ENCODE data around the gene FRS2. TPM values are rescaled to one million over a fixed set of nuclear protein-coding genes. Genes with fewer than 3 reads are reported as not detected.

The FRS2 gene
- total RNA-seq, 1 experiment from 2014 or later, result 20.6 TPM

DNA sequence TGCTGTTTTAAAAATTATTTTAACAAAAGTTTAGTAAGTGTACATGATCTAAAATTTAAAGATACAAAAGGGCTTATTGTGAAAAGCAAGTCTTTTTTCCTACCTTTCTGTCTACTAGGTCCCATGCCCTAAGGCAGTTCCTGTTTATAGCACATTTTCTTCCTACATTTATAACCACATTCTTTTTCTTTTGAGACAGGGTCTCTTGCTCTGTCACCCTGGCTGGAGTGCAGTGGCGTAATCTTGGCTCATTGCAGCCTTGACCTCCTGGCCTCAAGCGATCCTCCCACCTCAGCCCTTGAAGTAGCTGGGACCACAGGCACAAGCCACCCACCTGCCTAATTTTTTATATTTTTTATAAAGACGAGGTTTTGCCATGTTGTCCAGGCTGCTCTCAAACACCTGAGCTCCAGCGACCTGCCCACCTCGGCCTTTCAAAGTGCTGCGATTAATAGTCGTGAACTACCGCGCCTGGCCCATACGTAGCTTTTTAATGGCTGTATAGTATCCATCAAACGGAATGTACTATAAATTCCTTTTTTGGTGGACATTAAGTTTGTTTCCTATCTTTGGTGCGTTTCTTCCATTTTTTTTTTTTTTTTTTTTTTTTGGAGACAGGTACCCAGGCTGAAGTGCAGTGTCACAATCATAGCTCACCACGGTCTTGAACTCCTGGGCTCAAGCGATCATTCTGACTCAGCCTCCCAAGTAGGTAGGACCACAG is 20.9 kb downstream of the FRS2 start:
- no peak for DNase-seq (ENCODE audit: low spot score)
- in situ Hi-C loops (cut with HindIII; ENCODE audit: low sequenced_read_pairs), result no loop called here

DNA sequence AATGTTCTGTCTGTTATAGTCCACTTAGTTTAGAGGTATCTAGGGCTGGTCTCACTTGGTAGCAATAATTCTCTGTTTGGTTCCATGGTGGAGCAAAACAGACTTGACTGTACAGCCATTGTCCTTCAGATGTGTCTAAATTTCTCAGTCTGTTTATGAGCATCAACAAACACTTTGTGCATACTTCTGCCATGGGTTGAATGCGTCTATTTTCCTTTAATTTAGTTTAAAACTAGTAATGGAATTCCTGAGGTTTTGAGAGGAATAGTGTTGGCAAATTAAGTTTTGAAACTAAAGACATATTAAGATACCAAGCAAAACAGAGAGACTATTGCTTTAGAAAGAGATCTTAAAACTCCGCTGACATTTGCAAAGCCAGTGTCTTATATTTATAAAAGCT is 22.6 kb downstream of the FRS2 start:
- in situ Hi-C loops (cut with HindIII; ENCODE audit: low sequenced_read_pairs), result no loop called here
- no peak for DNase-seq (ENCODE audit: low spot score)

- in situ Hi-C loops (cut with HindIII; ENCODE audit: low sequenced_read_pairs), result no loop called here
- DNase-seq (ENCODE audit: low spot score), result no peak
These were observed 24.9 kb downstream of the FRS2 start for GRCh38 chr12:69495071-69495470.

GRCh38 chr12:69497308-69498026 is 27.3 kb downstream of the FRS2 start:
- DNase-seq (ENCODE audit: low spot score), result no peak
- in situ Hi-C loops (cut with HindIII; ENCODE audit: low sequenced_read_pairs), result no loop called here

DNA sequence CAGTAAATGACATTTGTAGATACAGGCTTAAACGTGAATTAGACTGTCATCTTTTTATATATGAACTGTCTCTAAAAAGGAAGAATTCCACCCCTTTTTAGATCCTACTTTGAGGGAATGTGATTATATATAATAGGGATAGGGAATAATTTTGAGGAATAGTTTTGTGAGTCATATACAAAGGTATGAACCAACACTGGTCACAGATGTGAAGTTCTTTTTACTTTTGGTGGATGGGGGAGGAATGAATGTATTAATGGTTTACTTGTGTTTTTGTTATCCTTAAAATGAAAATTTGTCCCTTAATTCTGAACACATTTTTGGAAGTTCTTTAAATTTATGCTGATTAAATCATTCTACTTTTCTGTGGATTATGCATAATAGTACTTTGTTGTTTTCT is 30.4 kb downstream of the FRS2 start:
- no peak for DNase-seq (ENCODE audit: low spot score)
- in situ Hi-C loops (cut with HindIII; ENCODE audit: low sequenced_read_pairs), result no loop called here

- DNase-seq (ENCODE audit: low spot score), result no peak
- in situ Hi-C loops (cut with HindIII; ENCODE audit: low sequenced_read_pairs), result no loop called here
These were observed 31.1 kb downstream of the FRS2 start for GRCh38 chr12:69501154-69501895.

GRCh38 chr12:69502345-69503081 is 32.3 kb downstream of the FRS2 start:
- in situ Hi-C loops (cut with HindIII; ENCODE audit: low sequenced_read_pairs), result no loop called here
- no peak for DNase-seq (ENCODE audit: low spot score)

DNA sequence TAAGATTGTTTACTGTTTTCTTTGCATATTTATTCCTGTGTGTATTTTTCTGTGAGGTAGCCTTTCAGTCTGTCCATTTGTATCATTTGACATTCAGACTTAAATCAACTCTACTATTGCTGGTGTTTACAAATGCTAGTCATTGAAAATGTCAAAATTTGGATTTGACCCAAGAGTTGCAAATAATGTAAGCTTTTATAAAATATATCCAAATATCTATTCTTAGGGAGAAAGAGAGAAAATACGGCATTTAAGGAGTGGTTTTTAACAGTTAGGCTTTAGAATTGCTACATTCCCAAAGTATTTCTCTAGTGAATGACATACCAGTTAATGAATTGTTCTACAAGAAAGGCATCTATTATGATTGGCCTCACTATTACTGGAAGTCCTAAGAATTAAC is 37.9 kb downstream of the FRS2 start:
- DNase-seq (ENCODE audit: low spot score), result peak; percentile 33
- in situ Hi-C loops (cut with HindIII; ENCODE audit: low sequenced_read_pairs), result no loop called here

GRCh38 chr12:69508621-69509020 is 38.4 kb downstream of the FRS2 start:
- DNase-seq (ENCODE audit: low spot score), result no peak
- in situ Hi-C loops (cut with HindIII; ENCODE audit: low sequenced_read_pairs), result no loop called here

DNA sequence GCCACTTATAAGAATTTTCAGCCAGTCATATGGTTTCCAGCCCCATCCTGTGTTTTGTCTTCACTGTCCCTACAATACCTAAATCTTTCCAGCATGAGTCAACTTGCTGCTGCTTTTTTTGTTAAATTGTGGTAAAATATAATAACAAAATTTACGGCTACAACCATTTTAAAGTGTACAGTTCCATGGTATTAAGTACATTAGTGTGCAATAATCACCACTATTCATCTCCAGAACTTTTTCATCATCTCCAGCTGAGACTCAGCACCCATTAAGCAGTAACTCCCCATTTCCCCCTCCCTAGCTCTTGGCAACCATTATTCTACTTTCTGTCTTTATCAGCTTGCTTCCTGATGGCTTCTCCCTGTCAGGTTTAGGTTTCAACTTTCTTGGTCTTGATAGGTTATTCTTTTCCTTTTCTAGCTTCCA is 39.1 kb downstream of the FRS2 start:
- in situ Hi-C loops (cut with HindIII; ENCODE audit: low sequenced_read_pairs), result no loop called here
- peak; percentile 30 for DNase-seq (ENCODE audit: low spot score)

DNA sequence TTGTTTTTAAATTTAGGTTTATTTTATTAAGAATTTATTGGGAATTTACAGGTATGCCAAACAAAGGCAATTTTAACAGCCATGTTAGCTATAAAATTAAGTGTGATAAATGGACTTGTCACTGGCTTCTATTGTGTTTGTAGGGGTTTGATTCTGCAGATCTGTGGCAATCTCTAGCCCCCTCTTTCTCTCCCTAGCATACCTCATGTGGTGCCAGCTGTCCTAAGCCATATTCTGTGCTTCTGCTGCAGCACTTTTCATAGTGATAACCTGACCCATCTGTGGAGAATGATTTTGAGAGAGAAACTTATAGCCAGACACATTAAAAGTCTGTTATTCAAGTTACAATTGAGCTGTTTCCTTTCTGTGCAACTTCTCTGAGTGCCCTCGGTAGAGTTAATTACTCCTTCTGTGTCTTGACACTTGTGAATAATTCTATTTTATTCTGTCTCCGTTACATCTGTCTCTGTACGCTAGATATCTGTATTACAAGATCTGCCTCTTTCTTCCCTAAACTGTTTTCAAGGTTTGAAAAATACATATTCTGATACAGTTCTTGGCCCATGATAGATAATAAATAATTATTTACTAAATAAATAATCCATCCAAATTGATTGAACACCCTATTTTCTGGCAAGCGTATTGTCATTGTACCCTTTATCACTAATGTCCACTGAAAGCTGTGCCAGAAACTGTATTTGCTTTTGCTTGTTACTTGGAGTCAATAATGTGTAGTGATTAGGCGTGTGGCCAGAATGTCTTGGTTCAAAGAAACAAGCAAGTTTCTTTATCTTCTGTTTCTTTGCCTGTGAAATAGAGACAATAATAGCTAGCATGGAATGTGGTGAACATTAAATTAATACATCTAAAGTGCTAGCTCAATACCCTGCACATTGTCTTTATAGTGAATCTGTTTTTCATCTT is 40.0 kb downstream of the FRS2 start:
- in situ Hi-C loops (cut with HindIII; ENCODE audit: low sequenced_read_pairs), result no loop called here
- DNase-seq (ENCODE audit: low spot score), result peak; percentile 62

DNA sequence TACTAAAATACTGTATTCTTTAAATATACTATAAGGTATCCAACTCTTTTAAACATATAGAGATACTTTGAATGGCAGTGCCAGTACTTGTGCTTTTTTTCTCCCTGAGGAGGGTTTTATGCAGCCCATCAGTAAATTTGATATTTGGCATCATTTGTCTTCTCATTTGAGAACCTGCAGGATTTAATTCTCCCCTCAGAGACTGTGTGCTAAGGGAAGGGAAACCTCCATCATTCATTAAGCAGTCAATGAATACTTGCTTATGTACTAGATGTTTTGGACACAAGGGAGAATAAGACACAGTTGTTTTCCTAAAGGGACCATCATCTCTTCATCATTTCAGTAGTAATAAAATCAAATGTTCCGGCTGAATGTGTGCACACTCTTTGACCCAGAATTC is 40.8 kb downstream of the FRS2 start:
- in situ Hi-C loops (cut with HindIII; ENCODE audit: low sequenced_read_pairs), result no loop called here
- DNase-seq (ENCODE audit: low spot score), result peak; percentile 67

DNA sequence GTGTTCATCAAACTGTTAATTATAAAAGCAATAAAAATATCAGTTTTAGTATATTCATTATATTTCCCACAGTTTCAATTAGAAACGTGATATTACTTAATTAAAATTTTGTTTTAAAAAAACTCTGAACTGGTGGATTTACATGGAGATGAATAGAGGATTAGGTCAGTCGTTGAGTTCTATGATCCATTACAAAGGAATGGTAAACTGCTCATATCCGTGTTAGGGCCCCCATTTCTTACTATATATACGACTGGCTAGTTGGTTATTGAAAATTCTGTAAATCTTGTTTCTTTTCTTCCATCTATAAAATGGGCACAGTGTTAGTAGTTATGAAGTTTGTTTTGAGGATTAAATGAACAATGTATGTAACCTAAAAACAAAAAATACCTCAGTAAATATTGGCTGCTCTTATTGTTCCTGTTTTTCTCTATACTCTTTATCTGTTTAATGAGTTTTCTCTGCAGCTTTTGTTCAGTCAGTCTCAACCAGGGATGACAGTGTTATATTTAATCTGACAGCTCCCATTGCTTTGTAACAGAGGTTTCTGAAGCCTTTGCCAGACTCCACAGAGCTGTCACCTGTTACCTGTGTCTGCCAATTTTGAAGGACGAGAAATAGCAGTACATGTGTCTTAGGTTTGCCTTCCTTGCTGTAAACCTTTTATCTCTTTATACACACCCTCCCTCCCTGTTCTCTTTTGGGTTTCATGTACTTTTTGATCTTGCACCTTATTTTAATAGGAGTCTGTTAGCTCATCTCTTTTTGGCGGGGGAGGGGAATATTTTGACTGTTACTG is 41.5 kb downstream of the FRS2 start:
- DNase-seq (ENCODE audit: low spot score), result peak; percentile 98
- in situ Hi-C loops (cut with HindIII; ENCODE audit: low sequenced_read_pairs), result no loop called here

- in situ Hi-C loops (cut with HindIII; ENCODE audit: low sequenced_read_pairs), result no loop called here
- no peak for DNase-seq (ENCODE audit: low spot score)
These were observed 42.6 kb downstream of the FRS2 start for GRCh38 chr12:69512820-69513219.

DNA sequence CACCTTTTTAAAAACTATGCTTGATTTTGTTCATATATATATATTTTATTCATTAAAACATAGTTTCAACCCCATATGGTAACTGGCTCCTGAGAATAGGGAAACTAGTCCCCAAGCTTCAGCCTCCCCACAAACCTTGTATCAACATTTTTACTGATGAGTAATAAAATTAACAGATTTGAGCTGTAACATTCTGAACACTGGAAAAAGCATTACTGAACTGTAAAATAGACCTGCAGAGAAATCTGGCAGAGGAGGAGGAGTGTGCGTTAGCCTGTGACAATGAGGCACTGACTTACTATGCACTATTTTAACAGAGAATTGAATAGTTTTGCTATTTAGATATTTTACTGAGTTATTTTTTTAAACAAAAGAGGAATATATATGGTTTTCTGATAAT is 43.1 kb downstream of the FRS2 start:
- DNase-seq (ENCODE audit: low spot score), result peak; percentile 53
- in situ Hi-C loops (cut with HindIII; ENCODE audit: low sequenced_read_pairs), result no loop called here

DNA sequence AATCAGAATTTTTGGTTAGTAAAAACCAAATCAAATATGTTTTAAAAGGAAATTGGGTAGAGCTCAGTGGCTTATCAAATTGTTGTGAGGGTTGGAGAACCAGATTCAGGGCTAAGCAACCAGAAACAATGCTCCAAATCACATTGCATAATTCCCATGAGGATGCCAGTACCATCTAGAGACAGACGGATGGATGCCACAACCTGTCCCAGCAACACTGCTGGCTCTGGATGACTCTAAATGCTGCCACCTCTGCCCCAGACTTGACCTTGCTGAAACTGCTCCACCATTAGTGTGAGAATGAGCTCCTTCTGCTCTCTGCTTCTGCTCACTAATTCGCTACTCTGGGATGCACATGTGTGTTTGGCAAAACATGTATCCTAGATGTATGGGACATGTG is 43.9 kb downstream of the FRS2 start:
- peak; percentile 29 for DNase-seq (ENCODE audit: low spot score)
- in situ Hi-C loops (cut with HindIII; ENCODE audit: low sequenced_read_pairs), result no loop called here

DNA sequence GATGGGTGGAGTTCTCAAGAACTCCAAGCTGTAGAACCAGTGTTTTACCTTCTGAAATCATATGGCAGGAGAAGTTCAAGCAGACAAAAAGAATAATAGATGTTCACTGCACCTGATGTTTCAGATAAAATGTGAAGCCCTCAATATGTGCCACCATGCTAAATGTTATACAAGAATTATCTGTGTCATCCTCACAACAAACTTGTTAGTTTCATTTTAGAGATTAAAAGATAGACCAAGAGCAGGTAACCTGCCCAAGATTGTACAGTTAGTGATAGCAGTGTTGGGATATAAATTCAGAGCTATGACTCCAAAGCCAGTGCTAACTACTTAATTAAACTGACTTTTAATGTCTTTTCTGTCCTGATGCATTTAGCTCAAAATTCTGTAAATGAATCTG is 44.7 kb downstream of the FRS2 start:
- in situ Hi-C loops (cut with HindIII; ENCODE audit: low sequenced_read_pairs), result no loop called here
- DNase-seq (ENCODE audit: low spot score), result no peak

DNA sequence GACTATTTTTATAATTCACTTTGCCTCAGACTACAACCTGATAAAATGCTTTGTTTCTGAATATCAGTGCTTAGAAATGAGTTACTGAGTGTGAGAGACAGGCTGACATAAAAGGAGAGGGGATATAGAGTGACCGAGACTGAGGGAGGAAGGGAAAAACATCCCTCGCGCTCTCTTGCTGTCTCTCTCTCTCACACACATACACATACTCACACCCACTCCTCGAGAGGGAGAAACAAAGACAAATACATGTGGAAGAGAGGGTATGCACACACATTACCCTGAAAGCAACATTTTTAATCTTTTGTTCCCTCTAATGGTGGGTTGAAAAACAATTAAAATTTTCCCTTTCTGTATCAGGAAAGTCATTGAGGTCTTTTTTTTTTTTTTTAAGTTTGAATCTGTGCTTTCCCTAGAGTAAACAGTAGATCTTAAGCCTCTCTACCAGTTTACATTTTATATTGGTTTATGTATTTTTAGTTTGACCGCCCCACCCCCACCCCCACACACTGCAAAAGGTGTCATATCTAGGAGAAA is 45.3 kb downstream of the FRS2 start:
- in situ Hi-C loops (cut with HindIII; ENCODE audit: low sequenced_read_pairs), result no loop called here

More for the DNA sequence above, 45.3 kb downstream of the FRS2 start:
- peak; percentile 54 for DNase-seq (ENCODE audit: low spot score)

Data from G401 (cell line).